ENCODE data around the gene DICER1.

Gene DICER1

GRCh38 chr14:95097385-95097784 is 59.9 kb downstream of the DICER1 start:
- H3K36me3 ChIP-seq (ENCODE audit: control insufficient read depth in 4 of 4, insufficient read depth in 4 of 4, low read length in 3 of 4), result peaks cover 8 to 66% (median 49%) of the 10 kb centered on the region in 4 experiments
- POLR2A ChIA-PET, result no interaction called here
- WGBS (ENCODE audit: insufficient coverage), result no CpG with 5 or more reads among the region's 2 CpGs
- no peak overlapping the region for H3K27ac ChIP-seq (ENCODE audit: insufficient read depth in 1 of 2, low read depth in 1 of 2, low read length in 2 of 2, poor library complexity in 1 of 2, severe bottlenecking in 2 of 2)
- CTCF ChIA-PET, result interaction anchor here (1.1 kb wide), 1 partner anchor 14 kb away, joined by 4 read pairs; no protein-coding TSS in a partner anchor
- H3K4me1 ChIP-seq (ENCODE audit: control extremely low read depth in 1 of 4, control insufficient read depth in 4 of 4, insufficient read depth in 4 of 4, low read length in 3 of 4), result peaks cover 0 to 1% (median 0%) of the 10 kb centered on the region in 4 experiments
- H3K4me3 ChIP-seq (ENCODE audit: control insufficient read depth in 1 of 7, extremely low read depth in 1 of 7, insufficient read depth in 4 of 7, low read depth in 2 of 7, low read length in 6 of 7), result no peak overlapping the region
- no peaks in the 10 kb centered on the region for H3K27me3 ChIP-seq (replicated peaks in 2 of 5; ENCODE audit: control insufficient read depth in 4 of 5, insufficient read depth in 5 of 5, low read length in 4 of 5)
- no peaks in the 10 kb centered on the region for H3K9me3 ChIP-seq (ENCODE audit: control extremely low read depth in 1 of 5, control insufficient read depth in 4 of 5, insufficient read depth in 2 of 5, low read depth in 1 of 5, low read length in 4 of 5)
- DNase-seq, result no peak

- DNase-seq, result no peak
- WGBS (ENCODE audit: insufficient coverage), result no CpG with 5 or more reads among the region's 4 CpGs
- no peak overlapping the region for H3K4me3 ChIP-seq (ENCODE audit: control insufficient read depth in 1 of 7, extremely low read depth in 1 of 7, insufficient read depth in 4 of 7, low read depth in 2 of 7, low read length in 6 of 7)
- peaks cover 6 to 66% (median 47%) of the 10 kb centered on the region in 4 experiments for H3K36me3 ChIP-seq (ENCODE audit: control insufficient read depth in 4 of 4, insufficient read depth in 4 of 4, low read length in 3 of 4)
- peaks cover 0 to 1% (median 0%) of the 10 kb centered on the region in 4 experiments for H3K4me1 ChIP-seq (ENCODE audit: control extremely low read depth in 1 of 4, control insufficient read depth in 4 of 4, insufficient read depth in 4 of 4, low read length in 3 of 4)
- no peak overlapping the region for H3K27ac ChIP-seq (ENCODE audit: insufficient read depth in 1 of 2, low read depth in 1 of 2, low read length in 2 of 2, poor library complexity in 1 of 2, severe bottlenecking in 2 of 2)
- CTCF ChIA-PET, result interaction anchor here (1.0 to 1.2 kb wide), 3 partner anchors 10 to 406 kb away, joined by 3 to 4 read pairs (median 3); no protein-coding TSS in a partner anchor
- no peaks in the 10 kb centered on the region for H3K27me3 ChIP-seq (replicated peaks in 2 of 5; ENCODE audit: control insufficient read depth in 4 of 5, insufficient read depth in 5 of 5, low read length in 4 of 5)
- no peaks in the 10 kb centered on the region for H3K9me3 ChIP-seq (ENCODE audit: control extremely low read depth in 1 of 5, control insufficient read depth in 4 of 5, insufficient read depth in 2 of 5, low read depth in 1 of 5, low read length in 4 of 5)
- POLR2A ChIA-PET, result no interaction called here
Observed at GRCh38 chr14:95096476-95096875, 60.9 kb downstream of the DICER1 start.

GRCh38 chr14:95095996-95096395 is 61.3 kb downstream of the DICER1 start:
- 97% methylated on average over 8 of the region's 8 CpGs for WGBS (ENCODE audit: insufficient coverage)
- Histone ChIP-seq H3K9me3 (ENCODE audit: control extremely low read depth in 1 of 5, control insufficient read depth in 4 of 5, insufficient read depth in 2 of 5, low read depth in 1 of 5, low read length in 4 of 5) (no peaks in the 10 kb centered on the region), H3K4me1 (ENCODE audit: control extremely low read depth in 1 of 4, control insufficient read depth in 4 of 4, insufficient read depth in 4 of 4, low read length in 3 of 4) (peaks cover 0 to 1% (median 0%) of the 10 kb centered on the region in 4 experiments), H3K27ac (ENCODE audit: insufficient read depth in 1 of 2, low read depth in 1 of 2, low read length in 2 of 2, poor library complexity in 1 of 2, severe bottlenecking in 2 of 2) (no peak overlapping the region), H3K27me3 (replicated peaks in 2 of 5; ENCODE audit: control insufficient read depth in 4 of 5, insufficient read depth in 5 of 5, low read length in 4 of 5) (no peaks in the 10 kb centered on the region), H3K4me3 (ENCODE audit: control insufficient read depth in 1 of 7, extremely low read depth in 1 of 7, insufficient read depth in 4 of 7, low read depth in 2 of 7, low read length in 6 of 7) (no peak overlapping the region), H3K36me3 (ENCODE audit: control insufficient read depth in 4 of 4, insufficient read depth in 4 of 4, low read length in 3 of 4) (peaks cover 7 to 64% (median 47%) of the 10 kb centered on the region in 4 experiments)
- no peak for DNase-seq
- POLR2A ChIA-PET, result no interaction called here
- CTCF ChIA-PET, result interaction anchor here (1.0 to 1.2 kb wide), 3 partner anchors 11 to 406 kb away, joined by 3 to 4 read pairs (median 3); no protein-coding TSS in a partner anchor

- H3K4me1 ChIP-seq (ENCODE audit: control extremely low read depth in 1 of 4, control insufficient read depth in 4 of 4, insufficient read depth in 4 of 4, low read length in 3 of 4), result no peaks in the 10 kb centered on the region
- 98% methylated on average over 6 of the region's 9 CpGs for WGBS (ENCODE audit: insufficient coverage)
- no peak for DNase-seq
- H3K27me3 ChIP-seq (replicated peaks in 2 of 5; ENCODE audit: control insufficient read depth in 4 of 5, insufficient read depth in 5 of 5, low read length in 4 of 5), result no peaks in the 10 kb centered on the region
- no peak overlapping the region for H3K4me3 ChIP-seq (ENCODE audit: control insufficient read depth in 1 of 7, extremely low read depth in 1 of 7, insufficient read depth in 4 of 7, low read depth in 2 of 7, low read length in 6 of 7)
- peaks cover 18 to 84% (median 59%) of the 10 kb centered on the region in 4 experiments for H3K36me3 ChIP-seq (ENCODE audit: control insufficient read depth in 4 of 4, insufficient read depth in 4 of 4, low read length in 3 of 4)
- ChIA-PET CTCF (interaction anchor here (0.9 to 1.2 kb wide), 3 partner anchors 10 to 103 kb away, joined by 3 to 5 read pairs (median 3); no protein-coding TSS in a partner anchor), POLR2A (no interaction called here)
- H3K27ac ChIP-seq (ENCODE audit: insufficient read depth in 1 of 2, low read depth in 1 of 2, low read length in 2 of 2, poor library complexity in 1 of 2, severe bottlenecking in 2 of 2), result no peak overlapping the region
- H3K9me3 ChIP-seq (ENCODE audit: control extremely low read depth in 1 of 5, control insufficient read depth in 4 of 5, insufficient read depth in 2 of 5, low read depth in 1 of 5, low read length in 4 of 5), result no peaks in the 10 kb centered on the region
Observed at GRCh38 chr14:95092723-95093122, 64.6 kb downstream of the DICER1 start.

GRCh38 chr14:95091581-95091980 is 65.7 kb downstream of the DICER1 start:
- WGBS (ENCODE audit: insufficient coverage), result 80% methylated on average over 1 of the region's 4 CpGs
- H3K36me3 ChIP-seq (ENCODE audit: control insufficient read depth in 4 of 4, insufficient read depth in 4 of 4, low read length in 3 of 4), result peaks cover 19 to 94% (median 63%) of the 10 kb centered on the region in 4 experiments
- CTCF ChIA-PET, result no interaction called here

GRCh38 chr14:95088665-95089064 is 68.7 kb downstream of the DICER1 start:
- ChIA-PET CTCF (no interaction called here), POLR2A (interaction anchor here (0.6 kb wide), 1 partner anchor 281 kb away, joined by 3 read pairs; no protein-coding TSS in a partner anchor)
- H3K4me1 ChIP-seq (ENCODE audit: control extremely low read depth in 1 of 4, control insufficient read depth in 4 of 4, insufficient read depth in 4 of 4, low read length in 3 of 4), result no peaks in the 10 kb centered on the region
- H3K9me3 ChIP-seq (ENCODE audit: control extremely low read depth in 1 of 5, control insufficient read depth in 4 of 5, insufficient read depth in 2 of 5, low read depth in 1 of 5, low read length in 4 of 5), result no peaks in the 10 kb centered on the region
- H3K27ac ChIP-seq (ENCODE audit: insufficient read depth in 1 of 2, low read depth in 1 of 2, low read length in 2 of 2, poor library complexity in 1 of 2, severe bottlenecking in 2 of 2), result no peak overlapping the region
- 50% methylated on average over 2 of the region's 4 CpGs for WGBS (ENCODE audit: insufficient coverage)
- H3K36me3 ChIP-seq (ENCODE audit: control insufficient read depth in 4 of 4, insufficient read depth in 4 of 4, low read length in 3 of 4), result peaks cover 16 to 78% (median 46%) of the 10 kb centered on the region in 4 experiments
- H3K4me3 ChIP-seq (ENCODE audit: control insufficient read depth in 1 of 7, extremely low read depth in 1 of 7, insufficient read depth in 4 of 7, low read depth in 2 of 7, low read length in 6 of 7), result no peak overlapping the region
- no peaks in the 10 kb centered on the region for H3K27me3 ChIP-seq (replicated peaks in 2 of 5; ENCODE audit: control insufficient read depth in 4 of 5, insufficient read depth in 5 of 5, low read length in 4 of 5)
- DNase-seq, result no peak

More at GRCh38 chr14:95091581-95091980, 65.7 kb downstream of the DICER1 start:
- POLR2A ChIA-PET, result no interaction called here
- Histone ChIP-seq H3K4me1 (ENCODE audit: control extremely low read depth in 1 of 4, control insufficient read depth in 4 of 4, insufficient read depth in 4 of 4, low read length in 3 of 4) (no peaks in the 10 kb centered on the region), H3K9me3 (ENCODE audit: control extremely low read depth in 1 of 5, control insufficient read depth in 4 of 5, insufficient read depth in 2 of 5, low read depth in 1 of 5, low read length in 4 of 5) (no peaks in the 10 kb centered on the region), H3K27ac (ENCODE audit: insufficient read depth in 1 of 2, low read depth in 1 of 2, low read length in 2 of 2, poor library complexity in 1 of 2, severe bottlenecking in 2 of 2) (no peak overlapping the region), H3K27me3 (replicated peaks in 2 of 5; ENCODE audit: control insufficient read depth in 4 of 5, insufficient read depth in 5 of 5, low read length in 4 of 5) (no peaks in the 10 kb centered on the region), H3K4me3 (ENCODE audit: control insufficient read depth in 1 of 7, extremely low read depth in 1 of 7, insufficient read depth in 4 of 7, low read depth in 2 of 7, low read length in 6 of 7) (no peak overlapping the region)
- DNase-seq, result no peak

- ChIA-PET CTCF (no interaction called here), POLR2A (no interaction called here)
- H3K9me3 ChIP-seq (ENCODE audit: control extremely low read depth in 1 of 5, control insufficient read depth in 4 of 5, insufficient read depth in 2 of 5, low read depth in 1 of 5, low read length in 4 of 5), result no peaks in the 10 kb centered on the region
- peaks cover 13 to 68% (median 36%) of the 10 kb centered on the region in 4 experiments for H3K36me3 ChIP-seq (ENCODE audit: control insufficient read depth in 4 of 4, insufficient read depth in 4 of 4, low read length in 3 of 4)
- no peaks in the 10 kb centered on the region for H3K27me3 ChIP-seq (replicated peaks in 2 of 5; ENCODE audit: control insufficient read depth in 4 of 5, insufficient read depth in 5 of 5, low read length in 4 of 5)
- DNase-seq, result no peak
- H3K4me3 ChIP-seq (ENCODE audit: control insufficient read depth in 1 of 7, extremely low read depth in 1 of 7, insufficient read depth in 4 of 7, low read depth in 2 of 7, low read length in 6 of 7), result no peak overlapping the region
- H3K4me1 ChIP-seq (ENCODE audit: control extremely low read depth in 1 of 4, control insufficient read depth in 4 of 4, insufficient read depth in 4 of 4, low read length in 3 of 4), result no peaks in the 10 kb centered on the region
- H3K27ac ChIP-seq (ENCODE audit: insufficient read depth in 1 of 2, low read depth in 1 of 2, low read length in 2 of 2, poor library complexity in 1 of 2, severe bottlenecking in 2 of 2), result no peak overlapping the region
- 100% methylated on average over 3 of the region's 6 CpGs for whole genome bisulfite sequencing (ENCODE audit: insufficient coverage)
Observed at GRCh38 chr14:95087619-95088018, 69.7 kb downstream of the DICER1 start.
